Endothelial cell of umbilical vein (primary cell): Measurements from ENCODE around the gene RAB7B. TPM values are rescaled to one million over a fixed set of nuclear protein-coding genes. Genes with fewer than 3 reads are reported as not detected.

Experiments
- BruUV-seq: library from RNA; stranded (reverse); fragments of 400-500 nt; replicated peaks from 2 replicates; lab custom pipeline; 2021; lab: Mats Ljungman, UMichigan
- CTCF ChIA-PET: fragments of 300-600, 350-600 bp; sonication (Branson Sonifier 250); formaldehyde crosslinking; loops from one replicate; lab custom pipeline; 2021; ENCODE audit warnings: antibody characterized with exemption, inconsistent platforms; lab: Charles Lee
- POLR2A ChIA-PET: fragments of 300-600, 350-600 bp; sonication (Branson Sonifier 250); formaldehyde crosslinking; loops from one replicate; lab custom pipeline; 2021; ENCODE audit warnings: antibody characterized with exemption, inconsistent platforms; lab: Charles Lee
- DNase-seq: peaks from one replicate; pipeline ENCODE4 v3.0.0-alpha.2; 2011; ENCODE audit warnings: low read depth, low spot score
- FAIRE-seq: peaks from 2 replicates; lab custom pipeline; 2011; peaks lifted over from hg19 to GRCh38; lab: Jason Lieb, UNC
- H2AFZ ChIP-seq: 2 replicates; pipeline ENCODE4 v1.6.0; 2012; ENCODE audit warnings: low read depth, low read length, control low read depth, inconsistent platforms
- H3K27ac ChIP-seq: 2 replicates; pipeline ENCODE4 v1.5.1; 2011; ENCODE audit warnings: low read depth, mild to moderate bottlenecking, control low read depth, low read length, moderate library complexity; ENCODE audit not compliant: insufficient read depth
- H3K27me3 ChIP-seq, 2 experiments: 2 replicates each; pipeline versions ENCODE4 v1.6.0 to v1.6.1; 2011; ENCODE audit warnings: low read length in 2 of 2, mixed read lengths in 1 of 2; ENCODE audit not compliant: control insufficient read depth in 2 of 2, insufficient read depth in 2 of 2
- H3K36me3 ChIP-seq, 2 experiments: 2 replicates in 1 of 2; 3 replicates in 1 of 2; pipeline ENCODE4 v1.5.1; 2011; ENCODE audit warnings: low read length in 2 of 2, mild to moderate bottlenecking in 1 of 2, moderate library complexity in 1 of 2; ENCODE audit not compliant: control insufficient read depth in 2 of 2, insufficient read depth in 2 of 2; ENCODE audit errors: extremely low read depth in 1 of 2
- H3K4me1 ChIP-seq: 3 replicates; pipeline ENCODE4 v1.5.1; 2011; ENCODE audit warnings: mild to moderate bottlenecking, low read length; ENCODE audit not compliant: control insufficient read depth, insufficient read depth; ENCODE audit errors: extremely low read depth
- H3K4me2 ChIP-seq: 2 replicates; pipeline ENCODE4 v1.6.1; 2011; ENCODE audit warnings: low read length, control low read depth, mixed read lengths; ENCODE audit not compliant: insufficient read depth
- H3K4me3 ChIP-seq, 3 experiments: fragments of 200-600 bp in 1 of 3; sonication (generic), shearing (Covaris generic) in 1 of 3; replicated peaks in 1 of 3; 2 replicates each; pipeline ENCODE4 v1.5.1; 2011 to 2016; ENCODE audit warnings: control low read depth in 3 of 3, low read length in 3 of 3, mild to moderate bottlenecking in 2 of 3, inconsistent platforms in 1 of 3, low read depth in 1 of 3, moderate library complexity in 1 of 3; ENCODE audit not compliant: insufficient read depth in 1 of 3
- H3K79me2 ChIP-seq: 2 replicates; pipeline ENCODE4 v1.6.0; 2012; ENCODE audit warnings: low read length, inconsistent platforms; ENCODE audit not compliant: control insufficient read depth, insufficient read depth
- H3K9ac ChIP-seq: replicated peaks from 2 replicates; pipeline ENCODE3; 2011; ENCODE audit warnings: low read length, control low read depth; ENCODE audit not compliant: insufficient read depth; ENCODE audit errors: extremely low read depth
- H3K9me1 ChIP-seq: replicated peaks from 3 replicates; pipeline ENCODE4 v1.6.0; 2011; ENCODE audit warnings: mild to moderate bottlenecking, low read length; ENCODE audit not compliant: control insufficient read depth, insufficient read depth; ENCODE audit errors: extremely low read depth
- H3K9me3 ChIP-seq: replicated peaks from 2 replicates; pipeline ENCODE4 v1.5.1; 2012; ENCODE audit warnings: low read length, inconsistent platforms; ENCODE audit not compliant: control insufficient read depth, insufficient read depth
- H4K20me1 ChIP-seq: replicated peaks from 2 replicates; pipeline ENCODE3; 2011; ENCODE audit warnings: mild to moderate bottlenecking, low read length; ENCODE audit not compliant: control insufficient read depth, insufficient read depth; ENCODE audit errors: extremely low read depth
- CTCF ChIP-seq, 2 donors: IDR thresholded peaks; 1 replicate in 1 of 2; 2 replicates in 1 of 2; pipeline ENCODE4 v1.5.1; 2011; ENCODE audit warnings: low read length in 2 of 2, mild to moderate bottlenecking in 2 of 2, moderate library complexity in 2 of 2, control low read depth in 1 of 2, inconsistent platforms in 1 of 2, low read depth in 1 of 2; ENCODE audit not compliant: insufficient read depth in 1 of 2; ENCODE audit errors: extremely low read depth in 1 of 2
- EZH2 ChIP-seq: IDR thresholded peaks from 2 replicates; pipeline ENCODE4 v1.6.1; 2012; ENCODE audit warnings: borderline replicate concordance, low read depth, mild to moderate bottlenecking, moderate library complexity, low read length, inconsistent platforms; ENCODE audit not compliant: severe bottlenecking
- FOS ChIP-seq: IDR thresholded peaks from 2 replicates; pipeline ENCODE4 v1.6.1; 2011; ENCODE audit warnings: mild to moderate bottlenecking, low read length, moderate library complexity, borderline replicate concordance; ENCODE audit not compliant: insufficient read depth
- GATA2 ChIP-seq: IDR thresholded peaks from 2 replicates; pipeline ENCODE4 v1.7.0; 2011; ENCODE audit warnings: low read depth, mild to moderate bottlenecking, moderate library complexity, mixed read lengths, low read length; ENCODE audit not compliant: insufficient read length, insufficient read depth
- POLR2A ChIP-seq: IDR thresholded peaks from 2 replicates; pipeline ENCODE4 v1.6.1; 2012; ENCODE audit warnings: low read depth, mild to moderate bottlenecking, control low read depth, low read length
- POLR2AphosphoS5 ChIP-seq: IDR thresholded peaks from 2 replicates; pipeline ENCODE4 v1.6.1; 2012; ENCODE audit warnings: low read depth, mild to moderate bottlenecking, control low read depth, low read length, moderate library complexity; ENCODE audit not compliant: insufficient read depth
- dilution Hi-C: fragments of 300-500 bp; cut with MboI; formaldehyde crosslinking; loops from one replicate; pipeline ENCODE4 v1.15.0; 2019; ENCODE audit warnings: low sequenced_read_pairs; ENCODE audit not compliant: extremely low pct_ligation_motif_present
- intact Hi-C: fragments of 100-400 bp; cut with micrococcal nuclease; formaldehyde crosslinking; loops from one replicate; pipeline ENCODE4 v1.10.0; 2022
- polyA plus RNA-seq, 4 experiments: library from polyadenylated mRNA; depleted of rRNA in 3 of 4; stranded (reverse) in 3 of 4; unstranded in 1 of 4; fragments of >200 nt; gene quantifications; 2 replicates each; pipeline versions ENCODE4 v1.2.1 to v1.2.3, GENCODE V29; 2011 to 2012; ENCODE audit warnings: missing spikeins in 1 of 4
- total RNA-seq: library from RNA; stranded (reverse); gene quantifications from 2 replicates; pipeline ENCODE4 v1.2.3, GENCODE V29; 2021
- TF ChIP-seq, protein P1 (sequence below): IDR thresholded peaks from 2 replicates; pipeline ENCODE4 v1.6.1; 2011; ENCODE audit not compliant: insufficient read depth, insufficient read length

RAB7B gene
- total and polyA plus RNA-seq, 2 donors (not counting 3 experiments of a cell fraction or from before 2014, with no cell fraction given) = 0.15 TPM; not detected in 1

GRCh38 chr1:205992218-205992882, 10.8 kb downstream of the RAB7B start:
- BruUV-seq = no TSS peak
- Histone ChIP-seq H3K4me1 (peaks cover 15% of the 10 kb centered on the region), H3K9me1 (no peaks in the 10 kb centered on the region), H3K79me2 (no peaks in the 10 kb centered on the region), H3K9ac (no peak overlapping the region), H4K20me1 (no peaks in the 10 kb centered on the region), H2AFZ (no peak overlapping the region), H3K9me3 (no peaks in the 10 kb centered on the region), H3K36me3 (no peaks in the 10 kb centered on the region), H3K4me2 (no peak overlapping the region), H3K4me3 (no peak overlapping the region), H3K27me3 (no peaks in the 10 kb centered on the region), H3K27ac (no peak overlapping the region)
- dilution Hi-C loops = loop anchor here (25.0 kb wide), 1 partner anchor 120 kb away; the partner anchor contains the start of gene AVPR1B
- FAIRE-seq = no peak
- POLR2A ChIA-PET = no interaction called here
- TF ChIP-seq, protein P1, sequence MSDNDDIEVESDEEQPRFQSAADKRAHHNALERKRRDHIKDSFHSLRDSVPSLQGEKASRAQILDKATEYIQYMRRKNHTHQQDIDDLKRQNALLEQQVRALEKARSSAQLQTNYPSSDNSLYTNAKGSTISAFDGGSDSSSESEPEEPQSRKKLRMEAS = no peak
- no peak for TF ChIP-seq GATA2
- no peak for TF ChIP-seq EZH2
- no peak for TF ChIP-seq POLR2A
- TF ChIP-seq CTCF (IDR thresholded peaks at IDR 0.05; ENCODE audit: extremely low read depth in 1 of 2, insufficient read depth in 1 of 2, low read depth in 1 of 2, low read length in 2 of 2) = no peak
- no peak for TF ChIP-seq POLR2AphosphoS5
- no peak for TF ChIP-seq FOS
- DNase-seq = no peak
- CTCF ChIA-PET = interaction anchor here (1.1 to 3.1 kb wide), 7 partner anchors 9 to 931 kb away, joined by 3 to 17 read pairs (median 4); no protein-coding TSS in a partner anchor
- intact Hi-C loops = no loop called here
